ENCODE results near the gene VAV1.
A peak's percentile ranks its signal among the peaks of the same experiment; 100 is the strongest.

DNA sequence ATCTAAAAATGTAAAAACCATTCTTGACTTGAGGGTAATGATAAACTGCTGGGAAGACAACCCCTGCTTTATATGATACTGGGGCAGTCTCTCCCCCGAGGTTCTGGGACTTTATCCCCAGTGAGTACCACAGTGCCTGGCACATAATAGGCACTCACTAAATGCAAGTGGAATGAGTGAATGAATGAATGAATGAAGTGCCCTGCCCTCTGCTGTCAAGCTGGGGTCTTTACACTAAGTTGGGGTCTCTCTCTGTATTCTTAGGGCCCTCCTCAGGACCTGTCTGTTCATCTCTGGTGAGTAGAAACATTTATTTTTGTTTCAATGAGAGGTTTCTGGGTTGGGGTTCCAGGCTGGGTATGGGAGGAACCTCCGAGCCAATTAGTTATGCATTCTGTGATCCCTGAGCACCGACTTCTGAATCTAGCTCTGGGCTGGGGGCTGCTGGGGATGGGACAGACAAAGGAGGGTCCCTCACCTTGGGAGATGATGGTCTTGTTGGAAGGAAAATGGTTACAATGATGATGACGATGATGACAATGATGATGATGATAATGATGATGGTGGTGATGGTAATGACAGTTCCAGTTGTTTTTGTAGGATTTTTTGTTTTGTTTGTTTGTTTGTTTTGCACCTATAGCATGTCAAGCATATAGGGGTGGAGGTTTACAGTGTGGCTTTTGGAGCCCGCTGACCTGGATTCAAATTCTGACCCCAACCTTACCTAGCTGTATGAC lies 70.5 kb downstream of the VAV1 start:
- TF ChIP-seq, protein P1, sequence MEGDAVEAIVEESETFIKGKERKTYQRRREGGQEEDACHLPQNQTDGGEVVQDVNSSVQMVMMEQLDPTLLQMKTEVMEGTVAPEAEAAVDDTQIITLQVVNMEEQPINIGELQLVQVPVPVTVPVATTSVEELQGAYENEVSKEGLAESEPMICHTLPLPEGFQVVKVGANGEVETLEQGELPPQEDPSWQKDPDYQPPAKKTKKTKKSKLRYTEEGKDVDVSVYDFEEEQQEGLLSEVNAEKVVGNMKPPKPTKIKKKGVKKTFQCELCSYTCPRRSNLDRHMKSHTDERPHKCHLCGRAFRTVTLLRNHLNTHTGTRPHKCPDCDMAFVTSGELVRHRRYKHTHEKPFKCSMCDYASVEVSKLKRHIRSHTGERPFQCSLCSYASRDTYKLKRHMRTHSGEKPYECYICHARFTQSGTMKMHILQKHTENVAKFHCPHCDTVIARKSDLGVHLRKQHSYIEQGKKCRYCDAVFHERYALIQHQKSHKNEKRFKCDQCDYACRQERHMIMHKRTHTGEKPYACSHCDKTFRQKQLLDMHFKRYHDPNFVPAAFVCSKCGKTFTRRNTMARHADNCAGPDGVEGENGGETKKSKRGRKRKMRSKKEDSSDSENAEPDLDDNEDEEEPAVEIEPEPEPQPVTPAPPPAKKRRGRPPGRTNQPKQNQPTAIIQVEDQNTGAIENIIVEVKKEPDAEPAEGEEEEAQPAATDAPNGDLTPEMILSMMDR (conservative IDR thresholded peaks at IDR 0.05; ENCODE audit: low read depth in 2 of 2): 0 out of 4 replicates have a peak, but pooled peaks of 1 of the 2 experiments have one; percentile 6
- TF ChIP-seq POLR2AphosphoS5 (IDR thresholded peaks at IDR 0.05; ENCODE audit: low read depth): no peak
- TF ChIP-seq EZH2phosphoT487 (IDR thresholded peaks at IDR 0.05; ENCODE audit: unreplicated experiment): no peak
- no peak for TF ChIP-seq CREB1 (CRISPR knock-in tag; IDR thresholded peaks at IDR 0.05; ENCODE audit: low read depth)
- TF ChIP-seq STAT1 (IDR thresholded peaks at IDR 0.05; ENCODE audit: unreplicated experiment): no peak
- TF ChIP-seq ZNF331 (CRISPR knock-in tag; IDR thresholded peaks at IDR 0.05; ENCODE audit: low read depth): no peak
- TF ChIP-seq EZH2 (IDR thresholded peaks at IDR 0.05; ENCODE audit: low read depth, unreplicated experiment): no peak
- TF ChIP-seq, protein P2, sequence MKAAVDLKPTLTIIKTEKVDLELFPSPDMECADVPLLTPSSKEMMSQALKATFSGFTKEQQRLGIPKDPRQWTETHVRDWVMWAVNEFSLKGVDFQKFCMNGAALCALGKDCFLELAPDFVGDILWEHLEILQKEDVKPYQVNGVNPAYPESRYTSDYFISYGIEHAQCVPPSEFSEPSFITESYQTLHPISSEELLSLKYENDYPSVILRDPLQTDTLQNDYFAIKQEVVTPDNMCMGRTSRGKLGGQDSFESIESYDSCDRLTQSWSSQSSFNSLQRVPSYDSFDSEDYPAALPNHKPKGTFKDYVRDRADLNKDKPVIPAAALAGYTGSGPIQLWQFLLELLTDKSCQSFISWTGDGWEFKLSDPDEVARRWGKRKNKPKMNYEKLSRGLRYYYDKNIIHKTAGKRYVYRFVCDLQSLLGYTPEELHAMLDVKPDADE (IDR thresholded peaks at IDR 0.05): no peak
- TF ChIP-seq, protein P3, sequence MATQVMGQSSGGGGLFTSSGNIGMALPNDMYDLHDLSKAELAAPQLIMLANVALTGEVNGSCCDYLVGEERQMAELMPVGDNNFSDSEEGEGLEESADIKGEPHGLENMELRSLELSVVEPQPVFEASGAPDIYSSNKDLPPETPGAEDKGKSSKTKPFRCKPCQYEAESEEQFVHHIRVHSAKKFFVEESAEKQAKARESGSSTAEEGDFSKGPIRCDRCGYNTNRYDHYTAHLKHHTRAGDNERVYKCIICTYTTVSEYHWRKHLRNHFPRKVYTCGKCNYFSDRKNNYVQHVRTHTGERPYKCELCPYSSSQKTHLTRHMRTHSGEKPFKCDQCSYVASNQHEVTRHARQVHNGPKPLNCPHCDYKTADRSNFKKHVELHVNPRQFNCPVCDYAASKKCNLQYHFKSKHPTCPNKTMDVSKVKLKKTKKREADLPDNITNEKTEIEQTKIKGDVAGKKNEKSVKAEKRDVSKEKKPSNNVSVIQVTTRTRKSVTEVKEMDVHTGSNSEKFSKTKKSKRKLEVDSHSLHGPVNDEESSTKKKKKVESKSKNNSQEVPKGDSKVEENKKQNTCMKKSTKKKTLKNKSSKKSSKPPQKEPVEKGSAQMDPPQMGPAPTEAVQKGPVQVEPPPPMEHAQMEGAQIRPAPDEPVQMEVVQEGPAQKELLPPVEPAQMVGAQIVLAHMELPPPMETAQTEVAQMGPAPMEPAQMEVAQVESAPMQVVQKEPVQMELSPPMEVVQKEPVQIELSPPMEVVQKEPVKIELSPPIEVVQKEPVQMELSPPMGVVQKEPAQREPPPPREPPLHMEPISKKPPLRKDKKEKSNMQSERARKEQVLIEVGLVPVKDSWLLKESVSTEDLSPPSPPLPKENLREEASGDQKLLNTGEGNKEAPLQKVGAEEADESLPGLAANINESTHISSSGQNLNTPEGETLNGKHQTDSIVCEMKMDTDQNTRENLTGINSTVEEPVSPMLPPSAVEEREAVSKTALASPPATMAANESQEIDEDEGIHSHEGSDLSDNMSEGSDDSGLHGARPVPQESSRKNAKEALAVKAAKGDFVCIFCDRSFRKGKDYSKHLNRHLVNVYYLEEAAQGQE (IDR thresholded peaks at IDR 0.05; ENCODE audit: unreplicated experiment): no peak

Data from GM23338 (cell line).